GF-D8 (cell line): ENCODE data around the gene NHERF2.
A peak's percentile ranks its signal among the peaks of the same experiment; 100 is the strongest.

Experiments
- DNase-seq: peaks from one replicate; lab custom pipeline; 2025; lab: John Stamatoyannopoulos, UW

The NHERF2 gene

GRCh38 chr16:2026461-2027023, at the start of gene NHERF2:
Gene NHERF2, plus strand, starts transcription at chr16:2026902. Its CDS starts 104 bp downstream, at chr16:2027006.
- no peak for DNase-seq

DNA sequence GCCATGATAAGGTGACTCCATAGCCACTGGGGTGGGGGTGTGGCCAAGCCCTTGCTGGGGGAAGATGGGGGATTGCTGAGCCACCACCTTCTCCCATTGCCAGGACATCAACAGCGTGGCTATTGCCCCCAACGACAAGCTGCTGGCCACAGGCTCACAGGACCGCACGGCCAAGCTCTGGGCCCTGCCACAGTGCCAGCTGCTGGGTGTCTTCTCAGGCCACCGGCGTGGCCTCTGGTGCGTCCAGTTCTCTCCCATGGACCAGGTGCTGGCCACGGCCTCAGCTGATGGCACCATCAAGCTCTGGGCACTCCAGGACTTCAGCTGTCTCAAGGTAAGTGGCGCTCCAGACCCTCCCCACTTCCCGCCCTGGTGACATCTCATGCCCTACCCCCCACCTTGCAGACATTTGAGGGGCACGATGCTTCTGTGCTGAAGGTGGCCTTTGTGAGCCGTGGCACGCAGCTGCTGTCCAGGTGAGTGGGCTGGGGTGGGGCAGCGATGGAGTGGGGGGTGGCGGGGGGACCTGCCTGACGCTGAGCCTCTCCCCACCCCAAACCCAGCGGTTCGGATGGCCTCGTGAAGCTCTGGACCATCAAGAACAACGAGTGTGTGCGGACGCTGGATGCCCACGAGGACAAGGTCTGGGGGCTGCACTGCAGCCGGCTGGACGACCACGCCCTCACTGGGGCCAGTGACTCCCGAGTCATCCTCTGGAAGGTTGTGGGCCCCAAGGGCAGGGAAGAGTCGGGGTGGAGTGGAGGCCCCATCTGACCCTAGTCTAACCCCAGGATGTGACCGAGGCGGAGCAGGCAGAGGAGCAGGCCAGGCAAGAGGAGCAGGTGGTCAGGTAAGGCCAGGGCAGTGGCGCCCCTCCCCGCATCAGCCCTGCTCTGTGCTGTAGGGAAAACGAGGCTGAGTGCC, 49.5 kb upstream of the NHERF2 start:
- no peak for DNase-seq

DNA sequence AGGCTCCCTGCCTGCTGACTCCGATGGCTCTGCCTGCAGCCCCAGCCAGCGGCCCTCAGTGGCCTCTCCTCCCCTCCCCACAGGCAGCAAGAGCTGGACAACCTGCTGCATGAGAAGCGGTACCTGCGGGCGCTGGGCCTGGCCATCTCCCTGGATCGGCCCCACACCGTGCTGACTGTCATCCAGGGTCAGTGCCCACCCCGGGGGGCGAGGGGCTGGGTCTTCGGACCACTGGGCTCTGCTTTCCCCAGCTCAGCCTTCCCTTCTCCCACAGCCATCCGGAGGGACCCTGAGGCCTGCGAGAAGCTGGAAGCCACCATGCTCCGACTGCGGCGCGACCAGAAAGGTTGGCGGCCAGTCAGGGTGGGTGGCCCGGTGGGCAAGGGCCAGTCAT, 48.8 kb upstream of the NHERF2 start:
- no peak for DNase-seq

- no peak for DNase-seq
These were observed 48.1 kb upstream of the NHERF2 start for GRCh38 chr16:1978476-1979120.

DNA sequence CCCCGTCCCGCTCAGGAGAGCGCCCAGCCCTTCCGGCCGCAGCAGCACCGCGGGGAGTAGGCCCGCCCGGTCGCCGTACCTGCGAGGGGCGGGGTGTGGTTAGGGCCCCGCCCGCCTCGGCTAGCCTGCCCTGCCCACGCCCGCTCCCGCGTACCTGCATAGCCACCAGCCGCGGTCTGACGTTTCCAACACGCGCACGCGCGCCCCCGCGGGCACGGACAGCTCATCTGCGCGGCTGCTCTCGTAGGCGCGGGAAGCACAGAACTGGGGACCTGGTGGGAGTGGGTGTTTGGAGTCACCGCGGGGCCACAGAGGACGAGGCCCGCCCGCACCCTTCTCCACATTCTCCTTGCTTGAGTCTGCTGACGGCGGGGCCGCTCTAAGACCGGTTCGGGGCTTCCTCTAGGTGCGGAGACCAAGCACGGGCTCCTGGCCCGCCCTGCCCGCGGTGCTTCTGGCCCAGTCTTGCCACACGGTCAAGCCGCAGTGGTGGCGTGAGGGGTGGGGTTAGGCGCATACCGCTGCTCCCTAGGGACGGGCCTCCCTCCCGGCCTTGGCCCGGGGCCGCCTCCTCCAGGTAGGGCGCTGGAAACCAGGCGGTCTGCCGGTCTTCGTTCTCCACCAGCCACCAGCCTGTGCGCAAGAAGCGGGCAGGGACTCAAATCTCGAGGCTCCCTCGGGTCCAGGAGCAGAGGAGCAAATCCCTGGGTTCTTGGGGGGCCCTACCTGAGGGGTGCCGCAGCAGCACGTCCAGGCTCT, 47.3 kb upstream of the NHERF2 start:
- no peak for DNase-seq

DNA sequence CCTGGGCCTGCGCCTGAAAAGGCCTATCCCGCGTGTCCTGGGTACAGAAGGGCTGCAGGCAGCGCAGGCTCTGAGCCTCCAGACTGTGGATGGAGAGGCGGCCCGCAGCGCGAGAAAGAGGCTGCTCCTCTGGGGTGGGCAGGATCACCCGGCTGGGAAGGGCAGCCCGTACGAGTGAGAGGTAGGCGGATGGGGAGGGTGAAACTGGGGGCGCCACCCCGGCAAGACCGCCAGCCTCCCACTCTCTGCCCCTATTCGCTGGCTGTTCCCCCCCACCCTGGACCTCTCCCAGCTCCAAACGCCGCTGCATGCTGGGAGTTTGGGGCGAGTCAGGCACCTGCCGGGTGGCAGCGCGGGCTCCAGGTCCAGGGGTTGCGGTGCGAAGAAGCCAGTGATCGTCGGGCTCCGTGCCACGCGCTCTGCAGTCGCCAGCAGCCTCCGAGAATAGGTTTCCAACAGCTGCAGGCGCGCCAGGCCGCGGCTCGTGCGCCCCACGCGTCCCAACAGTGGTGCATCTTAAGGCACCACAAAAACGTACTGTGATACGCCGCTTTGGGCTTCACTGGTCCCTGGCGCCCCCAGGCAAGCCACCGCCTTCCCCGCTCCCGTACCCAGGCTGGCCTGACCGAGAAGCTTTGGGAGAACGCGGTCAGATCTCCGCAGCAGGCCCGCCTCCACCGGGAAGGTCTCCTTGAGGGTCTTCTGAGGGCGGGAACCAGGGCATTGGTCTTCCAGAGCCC, 46.5 kb upstream of the NHERF2 start:
- no peak for DNase-seq

GRCh38 chr16:1980770-1981087, 46.0 kb upstream of the NHERF2 start:
- DNase-seq, result no peak

- DNase-seq, result no peak
These were observed 45.3 kb upstream of the NHERF2 start, which contains the start of gene NOXO1 for GRCh38 chr16:1981398-1981836. Gene NOXO1, minus strand, starts transcription at chr16:1981469. Its CDS starts 290 bp downstream, at chr16:1981179.

DNA sequence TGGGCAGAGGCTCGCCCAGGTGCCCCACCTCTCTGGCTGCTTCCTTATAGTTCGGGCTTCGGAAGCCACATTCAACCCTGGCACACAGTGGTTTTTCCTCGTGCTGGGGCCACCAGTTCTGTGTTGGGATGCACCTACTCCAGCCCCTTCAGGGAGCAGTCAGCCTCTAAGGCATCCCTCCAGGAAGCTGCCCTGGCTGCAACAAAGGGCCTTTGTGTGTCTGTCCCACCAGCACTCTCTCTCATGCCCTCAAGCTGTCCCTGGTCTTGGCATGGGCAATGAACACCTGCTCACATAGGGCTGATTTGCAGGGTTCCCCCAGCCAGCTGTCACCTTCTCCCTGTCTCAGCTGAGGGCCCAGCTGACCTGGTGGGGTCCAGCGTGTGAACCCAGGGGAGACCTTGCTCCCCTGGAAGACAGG, 44.7 kb upstream of the NHERF2 start:
- DNase-seq, result no peak

DNA sequence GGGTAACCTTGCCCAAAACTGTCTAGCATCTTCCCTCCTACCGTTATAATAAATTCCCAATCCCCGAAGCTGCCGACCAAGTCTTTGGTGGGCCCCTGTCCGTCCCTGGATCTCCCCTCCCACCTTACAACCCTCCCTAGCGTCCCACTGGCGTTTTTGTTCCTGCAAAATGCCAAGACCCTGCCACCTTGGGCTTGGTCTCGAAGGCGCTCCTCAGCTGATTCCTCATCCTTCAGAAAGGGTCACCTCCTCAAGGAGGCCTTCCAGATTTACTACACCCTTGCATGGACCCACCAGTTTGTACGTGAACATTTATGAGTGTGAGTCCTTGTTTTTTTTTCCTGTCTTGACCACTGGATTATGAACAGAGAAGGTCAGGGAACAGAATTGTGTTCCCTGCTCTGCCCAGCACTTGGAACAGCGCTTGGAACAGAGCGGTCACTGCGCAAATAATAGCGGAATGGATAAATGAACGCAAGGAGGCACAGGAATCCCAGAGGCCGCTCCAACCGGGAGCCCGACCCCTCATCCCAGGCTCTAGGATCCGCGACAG, 43.6 kb upstream of the NHERF2 start:
- DNase-seq, result no peak

DNA sequence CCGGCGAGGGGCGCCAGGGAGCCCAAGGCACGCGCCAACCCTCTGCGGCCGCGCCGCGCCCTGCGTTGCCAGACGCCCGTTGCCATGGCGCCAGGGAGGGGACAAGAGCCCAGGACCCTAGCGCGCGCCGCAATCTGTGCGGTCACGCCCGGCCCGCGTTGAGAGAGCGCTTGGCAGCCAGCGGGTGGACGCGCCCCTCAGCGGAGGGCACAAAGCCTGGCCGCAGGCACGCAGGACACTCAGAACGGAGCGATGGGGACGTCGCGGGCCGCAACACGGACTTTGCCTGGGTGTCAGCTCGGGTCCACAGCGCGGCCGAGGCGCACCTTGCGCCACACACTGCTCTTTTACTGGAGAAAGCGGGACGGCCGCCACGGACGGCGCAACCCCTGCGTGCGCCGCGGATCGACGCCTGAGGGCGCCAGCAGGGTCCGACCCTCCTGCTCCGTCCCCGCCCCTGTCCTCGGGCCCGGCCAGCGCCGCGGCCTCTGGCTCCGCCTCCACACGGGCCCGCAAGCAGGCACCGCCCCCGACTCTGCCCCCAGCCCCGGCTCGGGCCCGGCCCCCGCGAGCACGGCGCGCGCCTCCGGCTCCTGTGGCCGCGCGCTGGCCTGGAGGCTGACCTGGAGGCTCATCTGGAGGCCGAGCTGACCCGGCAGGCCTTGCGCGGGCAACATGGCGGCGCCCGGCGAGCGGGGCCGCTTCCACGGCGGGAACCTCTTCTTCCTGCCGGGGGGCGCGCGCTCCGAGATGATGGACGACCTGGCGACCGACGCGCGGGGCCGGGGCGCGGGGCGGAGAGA, 43.0 kb upstream of the NHERF2 start, which contains the start of gene GFER:
GFER (plus strand) TSS at position 650 of the 803 bp plus-strand sequence; CDS start at position 676, 26 bp downstream.
- peak; percentile 67 for DNase-seq

DNA sequence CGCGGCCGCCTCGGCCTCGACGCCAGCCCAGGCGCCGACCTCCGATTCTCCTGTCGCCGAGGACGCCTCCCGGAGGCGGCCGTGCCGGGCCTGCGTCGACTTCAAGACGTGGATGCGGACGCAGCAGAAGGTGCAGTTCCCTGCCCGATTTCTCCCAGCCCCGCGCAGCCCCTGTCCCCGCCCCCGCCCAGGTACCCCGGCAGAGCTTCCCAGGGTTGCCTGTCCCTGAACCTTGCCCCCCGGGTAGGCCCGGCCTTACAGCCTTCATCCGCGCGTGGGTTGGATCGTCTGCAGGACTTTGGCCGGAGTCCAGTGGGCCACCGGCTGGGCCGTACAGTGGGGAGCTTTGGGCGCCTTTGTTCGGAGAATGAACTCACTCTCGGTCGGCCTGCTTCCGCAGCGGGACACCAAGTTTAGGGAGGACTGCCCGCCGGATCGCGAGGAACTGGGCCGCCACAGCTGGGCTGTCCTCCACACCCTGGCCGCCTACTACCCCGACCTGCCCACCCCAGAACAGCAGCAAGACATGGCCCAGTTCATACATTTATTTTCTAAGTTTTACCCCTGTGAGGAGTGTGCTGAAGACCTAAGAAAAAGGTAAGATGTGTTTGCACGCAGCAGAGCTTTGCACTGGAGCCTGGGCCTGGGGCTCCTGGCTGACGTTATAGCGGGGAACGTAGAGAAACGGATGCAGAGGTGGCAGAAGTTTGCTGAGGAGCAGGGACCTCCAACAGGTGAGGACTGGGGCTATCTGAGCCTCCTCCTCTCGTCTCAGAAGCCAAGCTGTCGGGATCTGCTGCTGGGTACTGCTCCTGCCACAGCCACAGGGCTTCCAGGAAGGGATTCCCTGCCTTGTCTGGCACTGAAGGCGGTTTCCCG, 42.1 kb upstream of the NHERF2 start:
- no peak for DNase-seq

DNA sequence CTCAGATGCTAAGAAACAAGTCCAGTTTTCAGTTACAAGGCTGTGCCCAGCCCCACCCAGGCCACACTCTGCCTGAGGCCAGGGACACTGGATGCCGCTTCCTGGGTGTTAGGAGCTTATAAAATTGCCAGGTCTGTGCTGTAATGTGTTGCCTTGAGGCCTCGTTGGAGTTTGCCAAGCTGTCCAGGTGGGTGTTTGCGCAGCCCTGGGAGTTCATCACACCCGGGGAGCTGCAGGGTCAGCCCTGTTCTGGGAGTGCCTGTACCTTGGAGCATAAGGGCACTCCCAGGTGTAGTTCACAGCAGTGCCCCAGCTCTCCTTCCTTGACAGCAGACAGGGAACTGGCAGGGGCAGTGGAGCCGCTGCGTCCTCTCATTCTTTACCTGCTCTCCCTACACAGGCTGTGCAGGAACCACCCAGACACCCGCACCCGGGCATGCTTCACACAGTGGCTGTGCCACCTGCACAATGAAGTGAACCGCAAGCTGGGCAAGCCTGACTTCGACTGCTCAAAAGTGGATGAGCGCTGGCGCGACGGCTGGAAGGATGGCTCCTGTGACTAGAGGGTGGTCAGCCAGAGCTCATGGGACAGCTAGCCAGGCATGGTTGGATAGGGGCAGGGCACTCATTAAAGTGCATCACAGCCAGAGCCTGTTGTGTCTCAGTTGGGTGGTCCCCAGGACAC, 41.1 kb upstream of the NHERF2 start:
- DNase-seq, result no peak

DNA sequence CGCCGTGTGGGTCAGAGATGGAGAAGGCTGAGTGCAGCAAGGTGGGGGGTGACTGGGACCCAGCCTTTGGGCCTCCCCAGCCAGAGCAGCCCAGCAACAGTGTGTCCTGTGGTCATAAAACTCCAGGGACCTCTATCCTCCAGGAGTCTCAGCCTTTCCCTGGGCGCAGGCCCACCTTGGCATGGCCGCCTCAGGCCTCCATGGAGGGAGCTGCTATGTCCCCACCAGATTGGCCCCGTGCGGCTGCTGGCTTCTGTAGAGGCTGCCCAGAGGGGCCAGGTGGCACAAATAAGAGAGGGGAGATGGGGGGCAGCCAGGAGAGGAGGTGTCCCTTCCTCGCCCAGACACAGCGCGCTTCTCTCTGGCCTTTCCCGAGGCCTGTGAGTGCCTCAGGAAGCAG, 39.5 kb upstream of the NHERF2 start:
- no peak for DNase-seq

DNA sequence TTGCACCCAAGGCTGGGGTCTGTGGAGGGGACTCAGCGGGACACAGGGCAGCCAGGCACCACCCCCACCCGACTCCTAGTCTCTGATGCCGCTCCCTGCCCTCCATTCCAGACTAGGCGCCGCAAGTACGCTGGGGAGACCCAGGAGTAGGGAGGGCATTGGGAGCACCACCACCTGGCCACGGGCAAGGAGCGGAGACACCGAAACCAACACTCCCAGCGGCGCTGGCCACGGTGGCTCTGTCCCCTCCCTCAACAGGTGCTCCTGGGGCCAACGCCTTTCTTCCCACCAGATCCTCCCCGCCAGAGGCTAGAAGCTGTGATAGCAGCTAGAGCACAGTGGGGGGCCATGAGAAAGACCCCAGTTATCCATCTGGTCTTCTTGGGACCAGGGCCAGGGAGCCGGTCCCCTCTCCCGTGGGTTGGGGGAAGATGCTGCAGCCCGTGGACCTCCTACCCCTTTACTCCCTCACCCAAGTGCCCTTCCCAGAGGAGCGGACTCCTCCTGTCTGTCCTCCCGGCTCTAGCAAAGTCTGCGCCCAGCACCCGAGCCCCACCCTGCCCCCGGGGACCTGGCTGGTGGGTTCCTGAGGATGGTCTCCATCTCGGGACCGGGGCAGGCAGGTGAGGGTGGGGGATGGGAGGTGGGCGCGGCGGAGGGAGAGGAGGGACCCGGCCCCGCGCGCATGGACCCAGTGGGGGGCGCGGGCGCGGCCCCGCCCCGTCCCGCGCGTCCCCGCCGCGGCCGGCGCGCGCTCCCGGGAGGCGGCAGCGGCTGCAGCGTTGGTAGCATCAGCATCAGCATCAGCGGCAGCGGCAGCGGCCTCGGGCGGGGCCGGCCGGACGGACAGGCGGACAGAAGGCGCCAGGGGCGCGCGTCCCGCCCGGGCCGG, 37.2 kb upstream of the NHERF2 start, which contains the start of gene SYNGR3:
SYNGR3 (plus strand) TSS at position 762 of the 892 bp plus-strand sequence. CDS start 133 bp downstream, outside the sequence.
- no peak for DNase-seq

- no peak for DNase-seq
These were observed 36.7 kb upstream of the NHERF2 start for GRCh38 chr16:1990101-1990350.

DNA sequence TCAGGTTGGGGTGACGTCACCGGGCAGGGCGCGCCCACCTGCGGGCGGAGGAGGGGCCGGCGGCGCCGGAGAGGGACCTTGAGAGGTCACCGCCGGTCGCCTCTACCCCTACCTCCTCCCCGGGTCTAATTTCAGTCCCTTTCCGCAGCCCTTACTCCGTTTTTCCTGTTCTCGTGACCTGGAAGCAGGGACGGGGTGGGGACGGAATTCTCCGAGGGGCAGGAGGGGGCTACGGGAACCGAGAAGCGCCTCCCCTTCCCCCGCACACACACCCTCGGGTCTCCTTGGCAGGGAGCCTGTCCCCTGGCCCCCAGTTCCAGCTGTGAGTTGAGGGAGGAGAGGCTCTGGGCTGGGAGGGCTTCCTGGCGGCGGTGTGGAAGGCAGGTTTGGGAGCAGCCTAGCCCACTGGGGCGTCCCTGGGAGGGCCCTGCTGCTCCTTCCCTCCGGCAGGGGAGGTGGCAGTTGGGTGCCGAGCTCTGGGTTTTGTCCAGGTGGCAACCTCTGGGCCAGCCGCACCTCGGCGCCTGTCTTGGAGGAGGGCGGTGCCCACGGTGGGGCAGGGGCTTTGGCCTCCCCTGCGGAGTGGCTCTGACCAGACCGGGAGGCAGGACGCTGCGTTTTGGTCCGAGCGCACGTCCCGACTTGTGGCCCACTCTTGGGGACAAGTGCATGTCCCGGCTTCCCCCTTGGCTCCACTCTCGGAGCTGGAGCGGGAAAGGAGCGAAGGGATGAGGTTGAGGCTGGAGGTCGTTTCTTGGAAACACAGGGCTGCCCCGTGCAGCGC, 36.2 kb upstream of the NHERF2 start:
- no peak for DNase-seq
